MM.1S (cell line): ENCODE measurements around the gene HTR2B.

Source experiments
- DNase-seq: peaks from one replicate; pipeline ENCODE4 v3.0.0-alpha.2; 2015
- H2AFZ ChIP-seq: fragments of 300-600 bp; sonication (generic); 2 replicates; pipeline ENCODE4 v1.6.0; 2016; ENCODE audit warnings: antibody characterized with exemption, low read length
- H3F3A ChIP-seq: fragments of 300-600 bp; sonication (generic); 2 replicates; pipeline ENCODE4 v1.6.1; 2016; ENCODE audit warnings: mild to moderate bottlenecking, antibody characterized with exemption, low read length, moderate library complexity, mixed read lengths; ENCODE audit not compliant: insufficient read depth
- H3K27ac ChIP-seq: fragments of 300-600 bp; sonication (generic); 2 replicates; pipeline ENCODE4 v1.5.1; 2016; ENCODE audit warnings: mild to moderate bottlenecking, low read length
- H3K27me3 ChIP-seq: fragments of 300-600 bp; sonication (generic); replicated peaks from 2 replicates; pipeline ENCODE4 v1.6.0; 2016; ENCODE audit warnings: low read length; ENCODE audit not compliant: insufficient read depth
- H3K36me3 ChIP-seq: fragments of 300-600 bp; sonication (generic); replicated peaks from 2 replicates; pipeline ENCODE4 v1.6.1; 2016; ENCODE audit warnings: mild to moderate bottlenecking, low read length, mixed read lengths; ENCODE audit not compliant: insufficient read depth
- H3K4me1 ChIP-seq: fragments of 300-600 bp; sonication (generic); 2 replicates; pipeline ENCODE4 v1.6.1; 2016; ENCODE audit warnings: low read length, mixed read lengths
- H3K4me2 ChIP-seq: fragments of 300-600 bp; sonication (generic); 2 replicates; pipeline ENCODE4 v1.6.0; 2016; ENCODE audit warnings: low read depth, low read length
- H3K4me3 ChIP-seq: fragments of 300-600 bp; sonication (generic); 2 replicates; pipeline ENCODE4 v1.5.1; 2016; ENCODE audit warnings: low read length, mixed read lengths
- H3K79me2 ChIP-seq: fragments of 300-600 bp; sonication (generic); 2 replicates; pipeline ENCODE4 v1.6.1; 2016; ENCODE audit warnings: mixed run types, low read length, mixed read lengths
- H3K9ac ChIP-seq: fragments of 300-600 bp; sonication (generic); 2 replicates; pipeline ENCODE4 v1.6.1; 2016; ENCODE audit warnings: low read length, mixed read lengths
- H3K9me2 ChIP-seq: fragments of 300-600 bp; sonication (generic); replicated peaks from 2 replicates; pipeline ENCODE4 v1.6.1; 2016; ENCODE audit warnings: mild to moderate bottlenecking, low read length, mixed read lengths; ENCODE audit not compliant: insufficient read depth
- H3K9me3 ChIP-seq: fragments of 300-600 bp; sonication (generic); replicated peaks from 2 replicates; pipeline ENCODE4 v1.6.1; 2016; ENCODE audit warnings: mild to moderate bottlenecking, low read length, mixed read lengths; ENCODE audit not compliant: insufficient read depth
- H4K20me1 ChIP-seq: fragments of 300-600 bp; sonication (generic); 2 replicates; pipeline ENCODE4 v1.6.1; 2016; ENCODE audit warnings: mild to moderate bottlenecking, low read length, moderate library complexity, mixed read lengths; ENCODE audit not compliant: insufficient read depth
- CTCF ChIP-seq: fragments of 300-600 bp; sonication (generic); IDR thresholded peaks from 2 replicates; pipeline ENCODE4 v1.5.1; 2016; ENCODE audit warnings: antibody characterized with exemption, low read length, mixed read lengths
- EZH2 ChIP-seq: fragments of 300-600 bp; sonication (generic); optimal IDR thresholded peaks from 2 replicates; pipeline ENCODE3; 2017; ENCODE audit warnings: low read depth, mild to moderate bottlenecking, antibody characterized with exemption, low read length, mixed read lengths
- EZH2phosphoT487 ChIP-seq: fragments of 300-600 bp; sonication (generic); IDR thresholded peaks from 2 replicates; pipeline ENCODE4 v1.6.1; 2018; ENCODE audit warnings: antibody characterized with exemption, low read length

The HTR2B gene

GRCh38 chr2:231115651-231116050 lies 9.2 kb downstream of the HTR2B start:
- Histone ChIP-seq H3K9me2 (no peaks in the 10 kb centered on the region), H3K9me3 (no peaks in the 10 kb centered on the region), H3K79me2 (peaks cover 3% of the 10 kb centered on the region; the same call in 1 of the 2 replicates), H2AFZ (no peak overlapping the region), H3K27me3 (no peaks in the 10 kb centered on the region), H3F3A (no peaks in the 10 kb centered on the region), H3K4me1 (no peaks in the 10 kb centered on the region), H3K9ac (no peak overlapping the region), H3K4me3 (no peak overlapping the region), H4K20me1 (no peaks in the 10 kb centered on the region), H3K27ac (no peak overlapping the region), H3K36me3 (peaks cover 4% of the 10 kb centered on the region; the same call in 1 of the 2 replicates), H3K4me2 (no peak overlapping the region)
- TF ChIP-seq CTCF (no peak), EZH2phosphoT487 (no peak), EZH2 (no peak)
- DNase-seq = no peak

GRCh38 chr2:231113489-231113888 lies 11.4 kb downstream of the HTR2B start:
- peaks cover 8% of the 10 kb centered on the region; the same call in 1 of the 2 replicates for H3K79me2 ChIP-seq
- H3K27ac ChIP-seq = no peak overlapping the region
- no peak for DNase-seq
- no peaks in the 10 kb centered on the region for H3K27me3 ChIP-seq
- no peaks in the 10 kb centered on the region for H3F3A ChIP-seq
- H3K9me3 ChIP-seq = no peaks in the 10 kb centered on the region
- TF ChIP-seq EZH2phosphoT487 = no peak
- TF ChIP-seq EZH2 = no peak
- no peak for TF ChIP-seq CTCF
- no peaks in the 10 kb centered on the region for H4K20me1 ChIP-seq
- no peak overlapping the region for H3K4me2 ChIP-seq
- no peaks in the 10 kb centered on the region for H3K4me1 ChIP-seq
- H3K4me3 ChIP-seq = no peak overlapping the region
- no peaks in the 10 kb centered on the region for H3K9me2 ChIP-seq
- no peak overlapping the region for H2AFZ ChIP-seq
- no peak overlapping the region for H3K9ac ChIP-seq
- peaks cover 4% of the 10 kb centered on the region; the same call in 1 of the 2 replicates for H3K36me3 ChIP-seq

GRCh38 chr2:231111987-231112386 lies 12.9 kb downstream of the HTR2B start:
- H3F3A ChIP-seq = no peaks in the 10 kb centered on the region
- H3K27me3 ChIP-seq = no peaks in the 10 kb centered on the region
- no peaks in the 10 kb centered on the region for H3K4me1 ChIP-seq
- no peaks in the 10 kb centered on the region for H3K9me2 ChIP-seq
- H3K9me3 ChIP-seq = no peaks in the 10 kb centered on the region
- no peaks in the 10 kb centered on the region for H4K20me1 ChIP-seq
- peaks cover 4% of the 10 kb centered on the region; the same call in 1 of the 2 replicates for H3K36me3 ChIP-seq
- no peak for DNase-seq
- H3K79me2 ChIP-seq = peaks cover 11% of the 10 kb centered on the region; the same call in 1 of the 2 replicates
- no peak overlapping the region for H3K4me3 ChIP-seq
- H3K4me2 ChIP-seq = no peak overlapping the region
- H3K27ac ChIP-seq = no peak overlapping the region
- no peak overlapping the region for H3K9ac ChIP-seq
- no peak overlapping the region for H2AFZ ChIP-seq
- no peak for TF ChIP-seq CTCF
- no peak for TF ChIP-seq EZH2phosphoT487
- no peak for TF ChIP-seq EZH2
